ENCODE data around the gene CD93.
A peak's percentile ranks its signal among the peaks of the same experiment; 100 is the strongest.

CD93 gene

DNA sequence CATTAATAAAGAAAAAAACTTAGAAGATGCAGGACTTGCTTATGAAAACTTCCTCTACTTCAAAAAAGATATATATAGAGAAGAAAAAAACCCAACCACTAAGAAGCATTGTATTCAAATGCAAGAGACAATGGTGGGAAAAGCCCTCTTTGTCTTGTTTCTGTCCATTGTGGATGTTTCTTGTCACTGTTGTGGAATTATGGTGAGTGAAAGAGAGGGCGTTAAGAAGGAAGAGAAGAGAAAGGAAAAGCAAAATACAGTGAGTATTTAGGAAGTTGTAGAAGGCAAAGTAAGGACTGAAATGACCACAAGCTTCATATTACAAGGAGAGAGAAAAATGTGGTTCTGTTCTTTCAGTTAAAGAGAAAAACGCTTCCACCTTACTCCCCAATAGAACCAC, 22.5 kb downstream of the CD93 start:
- no peak overlapping the region for H3K4me3 ChIP-seq (ENCODE audit: low read length)
- TF ChIP-seq, protein P1, sequence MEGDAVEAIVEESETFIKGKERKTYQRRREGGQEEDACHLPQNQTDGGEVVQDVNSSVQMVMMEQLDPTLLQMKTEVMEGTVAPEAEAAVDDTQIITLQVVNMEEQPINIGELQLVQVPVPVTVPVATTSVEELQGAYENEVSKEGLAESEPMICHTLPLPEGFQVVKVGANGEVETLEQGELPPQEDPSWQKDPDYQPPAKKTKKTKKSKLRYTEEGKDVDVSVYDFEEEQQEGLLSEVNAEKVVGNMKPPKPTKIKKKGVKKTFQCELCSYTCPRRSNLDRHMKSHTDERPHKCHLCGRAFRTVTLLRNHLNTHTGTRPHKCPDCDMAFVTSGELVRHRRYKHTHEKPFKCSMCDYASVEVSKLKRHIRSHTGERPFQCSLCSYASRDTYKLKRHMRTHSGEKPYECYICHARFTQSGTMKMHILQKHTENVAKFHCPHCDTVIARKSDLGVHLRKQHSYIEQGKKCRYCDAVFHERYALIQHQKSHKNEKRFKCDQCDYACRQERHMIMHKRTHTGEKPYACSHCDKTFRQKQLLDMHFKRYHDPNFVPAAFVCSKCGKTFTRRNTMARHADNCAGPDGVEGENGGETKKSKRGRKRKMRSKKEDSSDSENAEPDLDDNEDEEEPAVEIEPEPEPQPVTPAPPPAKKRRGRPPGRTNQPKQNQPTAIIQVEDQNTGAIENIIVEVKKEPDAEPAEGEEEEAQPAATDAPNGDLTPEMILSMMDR (IDR thresholded peaks at IDR 0.05; ENCODE audit: low read depth, low read length) = no peak
- TF ChIP-seq EZH2phosphoT487 (IDR thresholded peaks at IDR 0.05; ENCODE audit: low read depth) = no peak
- no peak overlapping the region for H2AFZ ChIP-seq (ENCODE audit: low read depth, low read length)
- no peak overlapping the region for H3K27ac ChIP-seq (ENCODE audit: low read length)
- no peaks in the 10 kb centered on the region for H3K36me3 ChIP-seq (replicated peaks; ENCODE audit: low read depth, low read length)
- no peaks in the 10 kb centered on the region for H3K79me2 ChIP-seq (ENCODE audit: low read length)
- H3K9ac ChIP-seq (ENCODE audit: low read length) = no peak overlapping the region
- H3K27me3 ChIP-seq (ENCODE audit: low read depth, low read length) = peaks cover 5% of the 10 kb centered on the region; the same call in 1 of the 2 replicates
- no peaks in the 10 kb centered on the region for H4K20me1 ChIP-seq (ENCODE audit: insufficient read depth, low read length)
- H3K4me2 ChIP-seq (ENCODE audit: low read length) = no peak overlapping the region
- H3K9me3 ChIP-seq (ENCODE audit: insufficient read depth, low read length) = no peaks in the 10 kb centered on the region
- peaks cover 22% of the 10 kb centered on the region for H3K4me1 ChIP-seq (ENCODE audit: low read length)

DNA sequence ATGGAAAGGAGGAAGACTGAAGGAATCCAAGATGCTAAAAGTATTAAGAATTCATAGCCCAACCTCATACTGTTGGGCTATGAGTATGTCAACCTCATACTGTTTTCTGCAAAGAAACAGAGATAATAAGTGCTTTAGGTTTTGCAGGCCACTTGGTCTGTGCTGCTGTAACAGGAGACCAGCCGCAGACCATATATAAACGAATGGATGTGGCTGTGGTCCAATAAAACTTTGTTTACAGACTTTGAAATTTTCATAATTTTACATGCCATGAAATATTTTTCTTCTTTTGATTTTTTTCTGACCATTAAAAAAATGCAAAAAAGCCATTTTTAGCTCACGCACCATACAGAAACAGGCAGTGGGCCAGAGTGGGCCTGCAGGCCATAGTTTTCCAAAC, 23.0 kb downstream of the CD93 start:
- TF ChIP-seq, protein P1 (IDR thresholded peaks at IDR 0.05; ENCODE audit: low read depth, low read length) = no peak
- TF ChIP-seq EZH2phosphoT487 (IDR thresholded peaks at IDR 0.05; ENCODE audit: low read depth) = no peak
- Histone ChIP-seq H4K20me1 (ENCODE audit: insufficient read depth, low read length) (no peaks in the 10 kb centered on the region), H3K9me3 (ENCODE audit: insufficient read depth, low read length) (no peaks in the 10 kb centered on the region), H3K79me2 (ENCODE audit: low read length) (no peaks in the 10 kb centered on the region), H2AFZ (ENCODE audit: low read depth, low read length) (no peak overlapping the region), H3K9ac (ENCODE audit: low read length) (no peak overlapping the region), H3K4me3 (ENCODE audit: low read length) (no peak overlapping the region), H3K36me3 (replicated peaks; ENCODE audit: low read depth, low read length) (no peaks in the 10 kb centered on the region), H3K4me2 (ENCODE audit: low read length) (no peak overlapping the region), H3K27ac (ENCODE audit: low read length) (no peak overlapping the region), H3K4me1 (ENCODE audit: low read length) (peaks cover 18% of the 10 kb centered on the region), H3K27me3 (ENCODE audit: low read depth, low read length) (peaks cover 5% of the 10 kb centered on the region; the same call in 1 of the 2 replicates)

DNA sequence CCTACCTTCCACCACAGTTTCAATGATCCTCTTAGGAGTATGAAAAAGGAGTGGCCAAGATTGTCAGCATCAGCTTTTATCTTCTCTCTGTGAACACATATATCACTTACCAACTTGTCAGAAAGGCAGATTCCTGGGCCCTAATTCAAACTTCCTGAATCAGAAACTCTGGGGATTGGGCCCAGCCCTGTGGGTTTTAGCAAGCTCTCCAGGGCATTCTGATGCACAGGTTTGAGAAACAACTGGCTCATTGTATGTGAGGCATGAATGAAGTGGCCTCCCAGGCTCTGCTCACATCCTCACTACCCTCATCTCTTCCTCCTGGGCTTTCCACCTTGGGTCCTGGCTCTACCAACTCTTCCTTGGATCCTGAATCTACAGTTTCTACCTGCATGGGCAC, 23.5 kb downstream of the CD93 start:
- TF ChIP-seq, protein P1 (IDR thresholded peaks at IDR 0.05; ENCODE audit: low read depth, low read length) = no peak
- no peak for TF ChIP-seq EZH2phosphoT487 (IDR thresholded peaks at IDR 0.05; ENCODE audit: low read depth)
- Histone ChIP-seq H3K9me3 (ENCODE audit: insufficient read depth, low read length) (no peaks in the 10 kb centered on the region), H4K20me1 (ENCODE audit: insufficient read depth, low read length) (no peaks in the 10 kb centered on the region), H3K27me3 (ENCODE audit: low read depth, low read length) (peaks cover 8% of the 10 kb centered on the region; the same call in 1 of the 2 replicates), H2AFZ (ENCODE audit: low read depth, low read length) (no peak overlapping the region), H3K4me1 (ENCODE audit: low read length) (peaks cover 15% of the 10 kb centered on the region; the same call in 1 of the 2 replicates), H3K4me3 (ENCODE audit: low read length) (no peak overlapping the region), H3K36me3 (replicated peaks; ENCODE audit: low read depth, low read length) (no peaks in the 10 kb centered on the region), H3K9ac (ENCODE audit: low read length) (no peak overlapping the region), H3K27ac (ENCODE audit: low read length) (no peak overlapping the region), H3K4me2 (ENCODE audit: low read length) (no peak overlapping the region), H3K79me2 (ENCODE audit: low read length) (no peaks in the 10 kb centered on the region)

DNA sequence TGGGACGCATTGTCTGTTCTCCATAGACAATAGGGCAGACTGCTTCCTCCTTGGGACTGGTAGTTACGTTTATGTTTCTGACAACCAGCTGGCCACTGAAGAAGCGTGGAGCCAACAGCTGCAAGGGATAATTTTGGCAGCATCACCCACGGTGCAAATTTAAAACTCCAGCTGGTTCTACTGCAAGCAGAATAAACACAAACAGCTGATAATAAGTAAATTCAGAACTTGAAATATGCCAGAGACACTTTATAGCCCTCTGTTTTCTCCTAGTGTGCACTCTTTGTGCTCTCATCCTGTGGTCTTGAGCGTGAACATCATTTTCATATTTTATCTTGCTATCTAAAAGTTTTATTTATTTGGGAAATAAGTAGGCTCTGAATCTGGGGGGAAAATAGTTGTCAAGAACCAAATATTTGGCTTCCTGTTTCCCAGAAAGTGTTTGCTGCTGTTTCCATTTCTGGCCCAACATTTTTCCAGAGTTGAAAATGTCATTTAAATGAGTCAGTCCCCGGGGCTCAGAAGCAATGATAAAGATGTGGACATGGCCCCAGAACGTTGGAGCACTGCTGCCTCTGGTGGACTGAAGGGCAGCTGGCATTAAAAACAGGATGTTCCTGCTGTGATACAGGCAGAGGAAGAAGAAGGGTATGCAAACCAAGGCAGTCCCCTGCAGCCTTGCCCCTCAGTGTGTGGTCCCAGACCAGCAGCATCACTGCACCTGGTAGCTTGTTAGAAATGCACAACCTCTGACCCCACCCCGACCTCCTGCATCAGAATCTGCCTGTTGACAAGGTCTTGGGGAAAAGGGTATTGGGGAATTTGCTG, 24.2 kb downstream of the CD93 start:
- H2AFZ ChIP-seq (ENCODE audit: low read depth, low read length) = no peak overlapping the region
- H3K4me2 ChIP-seq (ENCODE audit: low read length) = no peak overlapping the region
- H3K27me3 ChIP-seq (ENCODE audit: low read depth, low read length) = peaks cover 11% of the 10 kb centered on the region

More for the DNA sequence above, 24.2 kb downstream of the CD93 start:
- Histone ChIP-seq H3K36me3 (replicated peaks; ENCODE audit: low read depth, low read length) (no peaks in the 10 kb centered on the region), H3K4me1 (ENCODE audit: low read length) (peaks cover 15% of the 10 kb centered on the region; the same call in 1 of the 2 replicates), H3K9me3 (ENCODE audit: insufficient read depth, low read length) (no peaks in the 10 kb centered on the region), H4K20me1 (ENCODE audit: insufficient read depth, low read length) (no peaks in the 10 kb centered on the region), H3K27ac (ENCODE audit: low read length) (no peak overlapping the region), H3K79me2 (ENCODE audit: low read length) (no peaks in the 10 kb centered on the region), H3K9ac (ENCODE audit: low read length) (no peak overlapping the region), H3K4me3 (ENCODE audit: low read length) (no peak overlapping the region)
- TF ChIP-seq EZH2phosphoT487 (IDR thresholded peaks at IDR 0.05; ENCODE audit: low read depth) = no peak
- TF ChIP-seq, protein P1 (IDR thresholded peaks at IDR 0.05; ENCODE audit: low read depth, low read length) = peak; percentile 27

All from OCI-LY3 (cell line).